Body of pancreas (tissue), 4 donors: ENCODE results near the gene MRE11. TPM values are rescaled to one million over a fixed set of nuclear protein-coding genes. Genes with fewer than 3 reads are reported as not detected.
A peak's percentile ranks its signal among the peaks of the same experiment; 100 is the strongest.
"Not testable (repeated sequence)": the region's sequence is repeated elsewhere in the genome, so short reads cannot be mapped to it uniquely, and the experiment has no call there.

ENCODE experiments used
- ATAC-seq: fragments of 150-250 bp; one replicate; pipeline ENCODE4 v1.9.1; 2016
- DNase-seq, 4 donors: peaks; one replicate each; pipeline ENCODE4 v3.0.0-alpha.2; 2019
- H3K27ac ChIP-seq, 4 donors: fragments of 200-600 bp; sonication (generic); 1 replicate in 3 of 4; 2 replicates in 1 of 4; pipeline versions ENCODE4 v1.5.1 to v1.6.1; 2016 to 2019; ENCODE audit warnings: mild to moderate bottlenecking in 1 of 4, mixed read lengths in 1 of 4, moderate library complexity in 1 of 4
- H3K27me3 ChIP-seq, 2 donors: fragments of 200-600 bp; sonication (generic); one replicate each; pipeline ENCODE4 v1.6.0; 2016; ENCODE audit warnings: mild to moderate bottlenecking in 1 of 2
- H3K36me3 ChIP-seq, 2 donors: fragments of 200-600 bp; sonication (generic); replicated peaks in 1 of 2; 2 replicates each; pipeline ENCODE4 v1.5.1; 2016; ENCODE audit warnings: low read depth in 2 of 2; ENCODE audit not compliant: insufficient read depth in 1 of 2
- H3K4me1 ChIP-seq: fragments of 200-600 bp; sonication (generic); one replicate; pipeline ENCODE4 v1.6.0; 2016
- H3K4me3 ChIP-seq, 2 donors: fragments of 200-600 bp; sonication (generic); 1 replicate in 1 of 2; 2 replicates in 1 of 2; pipeline ENCODE4 v1.5.1; 2016 to 2019
- H3K9me3 ChIP-seq, 3 donors: fragments of 200-600 bp; sonication (generic); 1 replicate in 2 of 3; 2 replicates in 1 of 3; pipeline ENCODE4 v1.5.1; 2016
- CTCF ChIP-seq, 7 experiments: fragments of 450-650 bp in 4 of 7; fragments of 200-600 bp in 3 of 7; sonication (generic) in 3 of 7; IDR thresholded peaks; one replicate each; pipeline ENCODE4 v1.5.1; 2016 to 2019; ENCODE audit warnings: antibody characterized with exemption in 7 of 7
- POLR2A ChIP-seq, 3 donors: fragments of 450-650 bp; IDR thresholded peaks; one replicate each; pipeline ENCODE4 v1.6.1; 2016; ENCODE audit warnings: antibody characterized with exemption in 3 of 3, mild to moderate bottlenecking in 2 of 3
- WGBS, 2 donors: methylation state at CpG; one replicate each; pipeline ENCODE4 v1.1.5; 2017; 5-methylcytosine and 5-hydroxymethylcytosine counted together
- intact Hi-C: fragments of 100-400 bp; cut with DNase I; formaldehyde crosslinking; loops from one replicate; pipeline ENCODE4 v1.15.1; 2023
- total RNA-seq, 2 donors: library from RNA; depleted of rRNA; stranded (reverse); fragments of >200 nt; gene quantifications; one replicate each; pipeline ENCODE4 v1.1.0, GENCODE V29; 2016

The MRE11 gene
- total RNA-seq, 2 donors from 2014 or later: 9.2 to 18.9 TPM

GRCh38 chr11:94511932-94512781, 18.5 kb upstream of the MRE11 start, which contains the start of gene C11orf97:
Gene C11orf97 (plus strand): TSS chr11:94512461. CDS start chr11:94512529, 68 bp downstream.
- intact Hi-C loops: no loop called here
- 13 to 21% methylated on average over 34 to 53 of the region's 53 CpGs for WGBS, 2 donors

GRCh38 chr11:94507485-94507884, 13.8 kb upstream of the MRE11 start:
- Histone ChIP-seq H3K27me3 (no peaks in the 10 kb centered on the region), H3K27ac (no peak overlapping the region), H3K9me3 (no peaks in the 10 kb centered on the region), H3K4me1 (peaks cover under 1% of the 10 kb centered on the region), H3K4me3 (no peak overlapping the region), H3K36me3 (no peaks in the 10 kb centered on the region)
- TF ChIP-seq CTCF (IDR thresholded peaks at IDR 0.05) (no peak), POLR2A (IDR thresholded peaks at IDR 0.05) (no peak)
- no peak for ATAC-seq
- WGBS, 2 donors: 42 to 49% methylated on average over 4 of the region's 4 CpGs
- intact Hi-C loops: loop anchor here (10.0 kb wide), 1 partner anchor 613 kb away; no protein-coding TSS in a partner anchor
- no peak for DNase-seq

More at GRCh38 chr11:94511932-94512781, 18.5 kb upstream of the MRE11 start, which contains the start of gene C11orf97:
- TF ChIP-seq CTCF (IDR thresholded peaks at IDR 0.05) (no peak), POLR2A (IDR thresholded peaks at IDR 0.05) (no peak)
- no peaks in the 10 kb centered on the region for H3K27me3 ChIP-seq
- ATAC-seq: peak; percentile 95
- H3K9me3 ChIP-seq: no peaks in the 10 kb centered on the region
- H3K36me3 ChIP-seq: no peaks in the 10 kb centered on the region
- DNase-seq: peak; percentile 73 to 81 (median 77)
- H3K4me3 ChIP-seq: peak within 1 kb of the TSS; percentile 41 to 42
- peak within 1 kb of the TSS in 1 of 4 donors; percentile 2 for H3K27ac ChIP-seq
- peaks cover 10% of the 10 kb centered on the region for H3K4me1 ChIP-seq

GRCh38 chr11:94506513-94506912, 12.9 kb upstream of the MRE11 start:
- not testable (repeated sequence) for H3K27me3 ChIP-seq, ATAC-seq, H3K9me3 ChIP-seq, H3K4me1 ChIP-seq, H3K27ac ChIP-seq, H3K4me3 ChIP-seq, DNase-seq, H3K36me3 ChIP-seq
- WGBS, 2 donors: 78 to 81% methylated on average over 5 of the region's 5 CpGs
- intact Hi-C loops: loop anchor here (10.0 kb wide), 1 partner anchor 612 kb away; no protein-coding TSS in a partner anchor

GRCh38 chr11:94504689-94505293, 11.1 kb upstream of the MRE11 start:
- DNase-seq: no peak
- H3K27me3 ChIP-seq: no peaks in the 10 kb centered on the region
- no peaks in the 10 kb centered on the region for H3K4me1 ChIP-seq
- H3K9me3 ChIP-seq: no peaks in the 10 kb centered on the region
- intact Hi-C loops: loop anchor here (10.0 kb wide), 1 partner anchor 610 kb away; no protein-coding TSS in a partner anchor
- ATAC-seq: no peak
- H3K27ac ChIP-seq: no peak overlapping the region
- no peak overlapping the region for H3K4me3 ChIP-seq
- peaks cover 0 to 4% of the 10 kb centered on the region in 2 donors for H3K36me3 ChIP-seq
- 5 to 14% methylated on average over 3 of the region's 3 CpGs for WGBS, 2 donors
- TF ChIP-seq CTCF (IDR thresholded peaks at IDR 0.05) (peak; percentile 23 to 79 (median 61)), POLR2A (IDR thresholded peaks at IDR 0.05) (no peak)

GRCh38 chr11:94501522-94501921, 7.9 kb upstream of the MRE11 start:
- Histone ChIP-seq H3K4me3 (no peak overlapping the region), H3K27me3 (no peaks in the 10 kb centered on the region), H3K9me3 (no peaks in the 10 kb centered on the region), H3K36me3 (peaks cover 5 to 20% of the 10 kb centered on the region in 2 donors), H3K4me1 (no peaks in the 10 kb centered on the region), H3K27ac (no peak overlapping the region)
- intact Hi-C loops: loop anchor here (10.0 kb wide), 1 partner anchor 607 kb away; no protein-coding TSS in a partner anchor
- 51 to 57% methylated on average over 2 of the region's 2 CpGs for WGBS, 2 donors
- DNase-seq (no peak), ATAC-seq (no peak)
- TF ChIP-seq POLR2A (IDR thresholded peaks at IDR 0.05) (no peak), CTCF (IDR thresholded peaks at IDR 0.05) (no peak)
